C4-2B (cell line): ENCODE data around the gene KNTC1.

Experiments
- CTCF ChIP-seq: fragments of 450-650 bp; conservative IDR thresholded peaks from 2 replicates; pipeline ENCODE4 v1.5.1; 2017; ENCODE audit warnings: mild to moderate bottlenecking
- ZFX ChIP-seq: fragments of 450-650 bp; IDR thresholded peaks from 2 replicates; pipeline ENCODE4 v1.6.1; 2017

GRCh38 chr12:122659579-122659978 is 132.5 kb downstream of the KNTC1 start:
- TF ChIP-seq CTCF: no peak
- TF ChIP-seq ZFX: no peak
